ENCODE results near the gene BNC2.

Gene BNC2

DNA sequence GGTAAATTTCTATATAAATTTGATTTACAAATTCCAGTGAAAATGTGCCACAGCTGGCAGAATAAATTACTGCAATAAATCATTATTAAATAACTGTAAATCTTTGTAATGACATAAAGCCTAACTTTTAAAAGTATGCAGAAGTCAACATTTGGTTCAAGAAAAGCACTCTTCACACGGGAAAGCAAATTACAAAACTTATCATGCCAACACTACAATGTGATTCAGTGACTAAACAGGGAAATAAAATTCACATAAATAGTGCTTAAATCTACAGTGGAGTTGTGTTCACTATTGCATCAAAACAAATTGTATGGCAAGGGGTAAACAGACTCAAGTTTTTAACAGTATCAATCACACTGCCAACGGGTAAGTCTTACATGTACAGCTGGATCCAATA is 117.2 kb downstream of the BNC2 start:
- no peak for DNase-seq

DNA sequence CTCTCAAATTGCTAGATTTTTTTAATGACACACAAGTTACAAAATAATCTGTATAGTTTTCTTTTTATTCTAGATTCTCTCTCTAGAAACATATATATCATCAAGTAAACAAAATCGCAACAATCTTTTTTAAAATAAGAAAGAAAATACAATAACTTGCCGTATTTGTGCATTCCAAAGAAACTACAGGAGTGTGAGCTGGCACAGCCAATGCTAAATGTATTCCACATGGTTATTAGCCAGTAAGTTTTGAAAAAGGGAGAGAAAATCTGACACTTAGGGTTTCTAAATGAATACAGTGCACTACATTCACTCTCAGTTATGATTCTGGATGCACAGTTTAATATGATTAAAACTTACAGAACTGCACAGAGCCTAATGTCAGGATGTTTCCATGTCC is 117.9 kb downstream of the BNC2 start:
- no peak for DNase-seq

DNA sequence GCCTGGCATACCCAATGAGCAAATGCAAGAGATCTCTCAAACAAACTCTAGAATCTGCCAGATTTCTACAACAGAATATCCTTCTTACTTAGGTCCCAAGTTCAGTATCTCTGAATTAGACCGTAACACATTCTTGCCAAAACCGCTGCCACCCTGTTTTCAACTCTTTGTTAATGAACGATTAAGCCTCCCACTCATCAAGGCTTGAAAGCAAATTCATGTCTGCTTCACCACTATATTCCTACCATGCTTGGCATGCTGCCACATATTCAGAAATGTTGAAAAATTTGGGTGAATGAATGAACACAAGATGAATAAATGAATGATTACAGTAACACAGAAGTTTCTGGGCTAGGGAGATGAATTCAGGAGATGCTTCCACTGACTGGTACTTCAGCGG is 119.9 kb downstream of the BNC2 start:
- no peak for DNase-seq

DNA sequence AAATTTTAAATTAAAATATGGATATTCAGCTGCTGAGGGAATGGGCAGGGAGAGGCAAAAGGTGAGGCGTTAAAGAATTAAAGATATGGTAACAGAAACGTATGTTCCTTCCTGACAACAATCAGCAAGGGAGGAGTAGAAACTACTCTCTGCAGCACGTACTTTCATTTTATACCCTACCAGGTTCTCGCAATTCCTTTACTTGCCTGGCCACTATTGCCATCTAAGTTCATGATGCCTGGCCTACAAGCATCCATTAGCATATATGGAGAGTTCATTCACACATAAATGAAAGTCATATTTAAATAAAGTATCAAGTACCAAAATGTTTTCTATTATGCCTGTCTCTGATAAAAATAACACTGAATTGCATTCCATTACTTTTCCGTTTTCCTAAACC is 125.1 kb downstream of the BNC2 start:
- no peak for DNase-seq

DNA sequence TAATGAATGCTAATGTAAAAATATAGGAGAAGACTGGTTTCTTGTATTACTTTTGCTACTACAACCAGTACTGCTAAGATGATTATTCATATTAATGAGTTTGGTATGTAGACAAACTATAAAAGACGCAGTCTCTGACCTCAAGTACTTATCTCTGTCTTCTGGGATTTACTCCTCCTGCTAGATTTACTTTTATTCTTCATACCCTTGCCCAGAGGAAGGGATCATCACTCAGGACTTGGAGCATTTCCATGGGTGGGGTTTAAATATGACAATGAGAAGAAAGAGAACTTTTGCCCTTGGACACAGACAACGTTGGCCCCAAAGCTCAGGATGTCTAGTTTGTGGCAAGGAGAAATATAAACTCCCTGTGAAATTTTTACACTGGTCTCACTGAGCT is 126.1 kb downstream of the BNC2 start:
- no peak for DNase-seq

DNA sequence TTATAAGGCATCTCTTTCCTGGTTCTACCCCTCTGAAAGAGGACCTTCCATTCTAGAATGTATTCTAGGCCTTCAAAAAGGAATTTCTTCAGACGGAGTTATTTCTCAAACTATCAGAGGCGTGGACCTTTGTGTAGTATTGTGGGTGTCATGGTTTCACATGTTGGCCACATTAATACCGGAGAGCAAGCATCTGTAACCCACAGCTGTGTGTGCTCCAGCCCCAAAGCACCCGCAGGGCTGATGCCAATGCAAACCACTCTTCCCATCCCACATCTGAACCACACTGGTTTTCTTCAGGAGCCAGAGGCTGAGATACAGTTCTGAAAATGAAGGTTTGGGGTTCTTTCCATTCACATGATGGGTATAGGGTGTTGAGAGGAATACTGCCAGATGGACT is 127.1 kb downstream of the BNC2 start:
- DNase-seq, result no peak

DNA sequence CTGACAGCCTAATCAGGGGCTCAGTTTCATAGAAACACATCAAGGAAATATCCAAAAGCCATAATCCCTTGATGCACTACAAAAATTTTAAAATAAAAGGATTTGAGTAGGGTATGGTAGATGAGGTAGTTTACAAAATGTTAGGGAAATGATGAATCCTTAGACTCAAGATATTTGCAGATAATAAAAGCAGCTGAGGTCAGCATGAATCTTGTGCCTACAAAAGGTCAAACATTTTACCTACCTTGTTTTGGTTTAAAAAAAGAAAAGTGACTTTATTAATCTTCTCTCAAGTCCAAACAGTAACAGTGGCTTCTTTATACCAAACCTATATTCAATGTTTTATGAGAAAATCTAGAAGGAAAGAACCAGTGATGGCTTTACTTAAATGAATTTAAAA is 135.5 kb downstream of the BNC2 start:
- no peak for DNase-seq

DNA sequence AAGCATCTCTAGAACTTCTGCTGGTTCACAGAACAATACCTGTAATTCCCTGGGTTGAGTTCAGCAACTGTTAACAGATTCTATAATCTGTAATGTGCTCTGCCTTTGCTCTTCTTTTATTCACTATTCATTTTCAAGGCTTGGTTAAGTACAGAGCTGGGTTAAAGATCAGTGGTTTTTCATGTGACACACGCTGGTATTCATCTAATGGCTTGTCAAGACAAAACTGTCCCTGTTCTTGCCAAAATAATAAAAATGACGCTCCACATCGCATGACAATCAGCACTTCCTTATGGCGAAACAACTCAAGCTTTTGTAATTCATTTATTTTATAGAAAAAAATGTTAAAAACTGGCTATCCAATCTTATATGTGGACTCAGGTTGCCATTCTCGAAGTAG is 137.9 kb downstream of the BNC2 start:
- no peak for DNase-seq

DNA sequence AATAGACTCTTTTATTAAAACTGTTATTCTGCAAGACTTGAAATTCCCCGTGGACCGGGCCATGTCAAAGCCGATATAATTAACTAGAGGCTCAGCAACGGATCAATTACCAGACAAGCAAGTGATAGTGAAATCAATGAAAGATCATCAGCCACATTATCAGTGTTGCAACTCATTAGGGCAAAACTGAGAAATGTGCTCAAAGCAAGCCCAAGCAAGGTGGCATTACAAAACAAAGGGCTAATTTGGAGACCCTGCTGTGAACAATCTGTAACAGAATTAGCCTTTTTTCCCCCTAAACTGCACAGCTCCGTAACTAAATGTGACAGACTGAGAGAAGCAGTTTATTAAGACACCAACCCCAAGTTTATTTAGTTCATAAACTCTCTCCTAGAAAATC is 140.3 kb downstream of the BNC2 start:
- DNase-seq, result no peak

DNA sequence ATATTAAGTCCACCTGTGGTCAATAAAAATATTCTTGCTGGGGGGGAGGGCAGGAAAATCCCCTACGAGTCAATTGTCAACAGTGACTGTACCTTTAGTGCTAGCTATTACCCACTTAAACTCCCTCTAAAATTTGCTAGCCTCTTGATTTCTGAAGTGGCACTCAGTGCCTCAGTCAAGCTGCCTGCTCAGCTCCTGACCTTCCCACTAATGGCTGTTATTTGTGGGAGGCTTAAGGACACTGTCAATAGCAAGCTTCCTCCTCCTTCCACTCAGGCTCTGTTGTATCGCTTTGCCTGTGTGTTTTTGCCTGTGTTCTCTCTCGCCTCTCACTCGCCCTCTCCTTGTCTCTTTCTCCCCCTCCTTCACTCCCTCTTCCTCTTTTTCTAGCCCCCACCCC is 140.8 kb downstream of the BNC2 start:
- DNase-seq, result no peak

DNA sequence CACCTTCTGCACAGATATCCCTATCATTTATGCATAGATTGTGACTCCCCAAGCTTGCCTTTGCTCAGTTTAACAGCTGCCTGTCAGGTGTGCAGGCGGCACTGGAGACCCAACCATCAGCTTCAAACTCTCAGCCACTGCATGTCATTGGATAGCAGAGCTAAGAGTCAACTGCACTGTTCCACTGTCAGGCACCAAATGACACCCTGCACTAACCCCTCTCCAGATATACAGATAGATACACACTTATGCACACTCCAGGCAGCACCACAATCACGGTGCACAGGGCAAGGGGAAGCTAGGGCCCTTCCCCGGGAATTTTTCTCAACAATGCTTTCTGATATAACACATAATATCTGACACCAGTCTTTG is 142.3 kb downstream of the BNC2 start:
- no peak for DNase-seq

DNA sequence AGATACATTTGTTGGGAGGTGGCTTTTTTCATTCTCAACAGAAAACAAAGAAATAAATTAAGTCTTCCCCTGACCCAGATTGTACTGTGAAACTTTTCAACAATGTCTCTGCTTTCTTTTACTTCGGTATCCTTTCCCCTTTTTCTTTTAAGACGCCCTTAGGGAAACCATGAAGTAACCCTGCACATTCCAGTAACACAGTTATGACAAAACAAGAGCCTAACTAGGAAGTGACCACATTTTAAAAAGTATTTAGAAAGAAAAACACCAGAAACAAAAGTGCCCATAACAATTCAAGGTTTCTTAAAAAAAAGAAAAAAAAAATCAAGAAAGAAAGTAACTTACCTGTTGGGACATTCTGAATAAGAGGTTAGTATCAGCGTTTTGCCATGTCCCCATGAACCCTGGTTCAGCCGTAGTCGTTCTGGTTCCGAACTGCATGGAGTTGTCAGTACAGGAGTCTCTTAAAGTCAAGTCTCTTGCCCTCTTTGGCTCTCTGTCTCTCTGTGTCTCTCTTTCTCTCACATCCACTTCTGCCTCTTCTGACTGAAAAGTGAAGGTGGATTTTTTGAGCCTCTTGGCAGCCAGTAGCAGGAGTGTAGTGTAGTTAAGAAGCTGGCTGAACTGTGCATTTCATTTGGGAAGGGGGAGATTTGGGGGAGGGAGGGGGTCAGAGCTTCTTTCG is 142.9 kb downstream of the BNC2 start:
- DNase-seq, result no peak

DNA sequence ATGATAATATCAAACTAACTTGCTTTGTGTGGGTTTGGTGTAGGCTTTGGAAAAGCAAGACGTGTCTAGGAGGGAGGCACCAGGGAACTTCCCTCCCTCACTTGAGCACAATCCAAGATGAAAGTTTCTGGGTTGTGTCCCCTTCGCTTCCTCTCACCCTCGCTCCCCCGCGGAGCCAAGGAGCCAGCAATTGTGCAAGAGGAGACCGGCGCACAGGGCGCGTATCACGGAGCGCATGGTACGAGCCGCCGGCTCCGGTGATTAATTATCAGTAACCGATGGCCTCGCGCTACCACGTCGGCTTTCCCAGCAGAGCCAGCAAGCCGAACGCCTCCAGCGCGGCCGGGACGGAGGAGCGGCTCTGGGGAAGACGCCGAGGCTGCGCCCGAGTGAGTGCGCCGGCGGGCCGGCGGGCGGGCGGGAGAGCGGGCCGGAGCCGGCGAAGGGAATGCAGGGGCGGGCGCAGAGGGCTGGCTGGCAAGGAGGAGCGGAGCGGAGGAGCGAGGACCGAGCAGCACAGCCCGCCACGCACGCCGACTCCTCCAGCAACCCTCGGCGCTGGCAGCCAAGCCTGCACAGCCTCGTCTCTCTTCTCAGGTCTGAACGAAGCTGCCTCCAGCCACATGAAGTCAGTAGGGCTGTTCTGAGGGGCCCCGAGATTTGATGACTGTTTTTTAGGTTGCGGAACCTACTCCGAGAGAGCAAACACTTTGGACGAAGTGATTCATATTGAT is 143.6 kb downstream of the BNC2 start:
- peak; percentile 62 for DNase-seq

DNA sequence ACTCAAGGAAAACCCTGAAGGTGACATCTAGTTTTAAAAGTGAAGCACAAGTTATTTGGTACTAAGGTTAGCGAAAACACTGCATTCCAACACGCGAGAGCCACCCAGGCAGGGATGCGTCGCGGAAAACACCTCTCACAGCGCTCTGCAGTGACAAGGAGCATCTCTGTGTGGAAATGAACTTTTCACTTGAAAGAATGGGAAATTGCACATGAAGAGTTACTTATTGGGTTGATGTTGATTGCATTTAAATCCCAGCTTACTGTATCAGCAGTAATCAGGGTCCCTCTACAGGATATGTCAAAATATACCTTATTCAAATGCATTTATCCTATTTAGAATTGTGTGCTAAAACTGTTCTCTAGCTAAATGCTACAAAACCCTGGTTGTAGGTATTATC is 144.4 kb downstream of the BNC2 start:
- DNase-seq, result peak; percentile 3

DNA sequence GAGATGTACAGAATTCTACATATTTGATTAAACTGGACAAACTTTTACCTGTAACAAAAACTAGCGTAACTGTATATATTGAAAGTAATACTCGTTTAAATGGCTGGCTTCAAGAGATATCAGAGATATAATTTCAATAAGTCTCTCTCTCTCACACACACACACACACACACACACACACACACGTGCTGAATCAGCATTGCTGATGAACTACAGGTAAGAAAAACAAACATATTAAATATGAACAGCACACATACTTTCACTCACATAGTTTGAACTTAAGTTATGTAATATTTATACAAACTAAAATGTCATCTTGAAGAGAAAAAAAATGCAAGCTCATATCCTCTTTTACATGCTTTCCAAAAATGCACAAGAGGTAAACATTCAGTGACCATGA is 145.4 kb downstream of the BNC2 start:
- no peak for DNase-seq

DNA sequence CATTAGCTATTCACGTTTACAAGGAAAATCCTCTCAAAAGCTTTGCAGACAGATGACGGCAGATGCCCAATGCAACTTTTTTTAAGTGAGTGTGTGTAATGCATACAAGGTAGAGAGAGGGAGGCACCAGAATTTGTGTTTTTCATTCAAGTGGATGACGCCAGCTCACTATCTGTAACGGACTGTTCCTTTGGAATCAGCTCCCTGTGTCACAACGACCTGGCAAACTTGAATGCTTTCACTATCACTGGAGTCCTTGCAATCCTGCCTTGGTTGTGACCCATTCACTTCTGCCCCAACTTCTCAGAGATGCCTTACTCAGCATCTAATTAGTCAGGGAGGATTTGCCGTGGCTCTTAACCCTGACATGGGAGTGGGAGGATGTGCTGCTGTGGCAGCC is 148.5 kb downstream of the BNC2 start:
- no peak for DNase-seq

DNA sequence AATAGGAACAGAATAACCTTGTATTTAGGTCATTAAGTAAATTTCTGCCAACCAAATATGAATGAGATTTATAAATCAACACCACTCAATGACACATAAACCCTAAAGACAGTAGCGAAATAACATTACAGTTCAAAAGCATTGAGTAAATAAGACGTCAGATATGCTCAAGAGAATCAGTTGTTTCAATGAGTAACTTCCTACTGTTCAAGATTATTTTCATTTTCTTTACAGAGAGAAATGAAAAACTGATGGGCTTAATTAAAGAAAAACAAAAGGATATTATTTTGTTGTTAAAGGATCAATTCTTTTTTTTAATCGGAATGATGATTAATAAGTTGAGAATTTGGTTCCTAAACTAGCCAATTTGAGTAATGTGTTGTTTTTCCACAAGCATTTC is 150.1 kb downstream of the BNC2 start:
- no peak for DNase-seq

DNA sequence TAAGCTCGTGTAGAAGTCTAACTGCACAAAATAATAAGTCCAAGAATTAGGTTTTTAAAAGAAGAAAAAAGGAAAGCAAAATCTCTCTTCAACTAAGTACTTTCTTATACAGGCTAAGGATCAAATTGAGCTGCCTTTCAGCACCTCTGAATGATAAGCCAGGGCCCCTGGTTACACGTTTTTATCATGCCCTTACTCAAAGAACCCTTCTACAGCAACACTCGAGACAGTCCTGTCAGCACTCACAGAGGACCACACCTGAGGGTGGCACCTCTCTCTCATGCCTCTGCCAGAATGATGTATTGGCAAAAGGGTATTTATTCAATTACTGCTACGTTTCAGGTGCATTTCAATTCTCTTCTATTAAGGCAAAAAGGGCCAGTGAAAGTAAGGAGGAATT is 150.5 kb downstream of the BNC2 start:
- no peak for DNase-seq

DNA sequence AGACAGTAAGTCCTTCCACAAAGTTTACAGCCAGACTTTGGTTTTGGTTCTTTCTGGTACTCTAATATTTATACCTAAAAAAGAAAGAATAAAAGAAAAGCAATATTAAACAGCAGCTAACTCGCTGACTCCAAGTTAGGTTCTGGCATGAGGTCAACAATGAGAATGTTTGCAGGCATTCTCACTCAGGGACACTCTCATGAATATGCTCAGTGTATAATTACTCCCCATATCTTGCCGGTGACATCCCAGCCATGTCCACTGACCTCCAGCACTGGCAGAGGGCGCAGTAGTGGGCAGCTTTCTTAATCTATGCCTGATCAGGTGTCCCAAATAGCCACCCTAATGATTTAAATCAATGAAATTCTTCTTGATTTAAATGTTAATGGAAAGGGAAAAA is 151.5 kb downstream of the BNC2 start:
- no peak for DNase-seq

DNA sequence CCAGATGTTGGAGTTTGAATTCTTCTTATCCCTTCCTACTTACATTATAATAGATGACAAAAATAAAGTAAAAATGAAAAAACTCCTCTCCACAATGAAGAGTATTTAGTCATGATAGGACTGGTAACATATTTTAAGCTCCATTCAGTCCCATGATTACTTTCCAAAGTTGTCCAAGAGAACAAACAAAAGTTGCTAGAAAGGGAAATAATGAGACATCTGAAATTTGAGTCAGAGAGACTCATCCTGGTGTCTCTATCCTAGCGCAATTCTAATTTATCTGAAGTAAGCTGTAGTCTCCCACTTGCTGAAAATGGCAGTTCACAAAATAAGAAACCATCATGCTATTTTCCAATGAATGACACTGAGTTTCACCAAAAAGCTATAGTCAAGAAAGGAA is 152.2 kb downstream of the BNC2 start:
- DNase-seq, result no peak

DNA sequence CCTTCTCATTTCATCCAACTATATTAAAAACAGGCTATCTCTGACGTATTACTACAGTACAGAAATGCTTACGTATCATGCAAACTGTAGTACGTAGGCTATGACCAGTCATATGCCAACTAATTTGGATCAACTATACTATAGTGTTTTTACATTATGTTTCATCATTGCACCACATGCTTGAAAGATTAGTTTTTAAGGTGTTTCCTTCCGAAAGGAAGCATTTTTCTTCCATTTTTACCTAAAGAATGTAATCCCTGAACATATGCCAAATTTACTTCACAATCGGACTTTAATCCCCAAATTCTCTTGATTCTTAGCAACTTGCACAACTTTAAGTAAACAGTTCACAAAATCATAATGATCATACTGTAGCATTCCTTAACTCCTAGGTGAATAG is 153.9 kb downstream of the BNC2 start:
- DNase-seq, result no peak

DNA sequence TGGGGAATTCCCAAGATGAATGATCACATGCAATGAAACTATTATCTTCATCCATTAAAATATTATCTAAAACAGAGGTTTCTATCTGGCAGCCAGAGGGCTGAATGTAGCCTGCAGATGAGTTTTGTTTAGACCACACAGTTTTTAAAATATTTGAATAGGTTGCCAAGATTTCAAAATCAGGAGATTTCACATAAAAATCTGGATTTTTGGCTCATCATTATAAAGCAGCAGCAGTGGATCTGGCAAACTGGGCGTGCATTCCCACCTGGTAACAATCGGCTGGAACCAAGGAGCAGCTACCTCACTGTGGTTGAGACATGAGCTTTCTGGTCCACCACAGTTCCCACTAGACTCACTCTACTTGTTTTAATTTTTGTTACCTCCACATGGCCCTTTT is 155.1 kb downstream of the BNC2 start:
- DNase-seq, result no peak

DNA sequence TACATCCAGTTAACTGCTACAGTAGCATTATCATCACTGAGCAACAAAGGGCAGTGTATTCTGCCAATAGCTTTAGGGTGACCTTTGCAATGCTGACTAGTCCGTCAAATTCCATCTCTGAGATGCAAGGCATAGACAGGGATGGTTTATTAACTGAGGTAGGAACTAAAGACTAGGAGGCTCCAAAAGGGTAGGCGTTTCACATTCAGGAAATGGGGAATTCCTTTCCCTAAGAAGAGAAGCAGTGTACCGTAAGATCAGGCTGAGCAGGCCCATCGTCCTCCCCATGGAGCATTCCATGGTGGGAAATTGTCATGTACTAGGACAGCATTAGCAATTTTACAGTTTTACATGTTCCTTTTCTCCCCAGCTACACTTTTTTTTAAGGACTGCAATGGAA is 157.7 kb downstream of the BNC2 start:
- no peak for DNase-seq

DNA sequence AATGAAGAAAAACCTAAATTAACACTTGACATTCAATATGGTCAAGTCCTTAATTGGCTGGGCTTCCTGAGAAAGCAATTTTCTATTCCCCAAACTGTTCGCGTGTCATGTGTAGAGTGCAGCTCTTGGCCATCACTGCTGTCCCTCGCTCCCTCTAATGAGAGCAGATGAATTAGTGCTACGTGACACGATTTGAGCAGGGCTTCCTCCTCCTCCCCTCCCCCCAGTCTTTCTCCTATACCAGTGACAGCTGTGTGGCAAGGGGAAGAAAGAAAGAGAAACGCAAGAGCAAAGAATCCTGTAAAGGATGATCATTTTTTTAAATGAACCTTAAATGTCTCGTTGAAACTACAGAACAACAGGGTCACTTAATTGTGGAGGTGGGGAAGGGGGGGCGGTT is 159.6 kb downstream of the BNC2 start:
- no peak for DNase-seq

DNA sequence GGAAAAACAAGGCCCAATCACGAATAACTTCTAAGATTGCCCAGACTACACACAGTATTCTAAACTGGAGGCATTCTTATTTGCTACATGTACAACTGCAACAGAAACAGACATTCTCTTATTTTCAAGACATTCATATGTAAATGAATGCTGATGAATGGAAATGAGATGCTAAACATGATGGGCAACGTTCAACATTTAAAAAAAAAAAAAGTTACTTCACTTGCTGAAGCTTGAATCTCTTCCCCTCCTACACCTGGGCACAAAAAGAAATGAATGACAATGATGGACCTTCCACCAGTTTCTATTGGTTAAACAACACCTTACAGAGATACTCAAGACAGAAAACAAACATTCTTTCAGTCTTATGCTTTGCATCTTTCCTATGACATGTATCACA is 160.5 kb downstream of the BNC2 start:
- DNase-seq, result no peak
